H1 (cell line): ENCODE data around the gene COL25A1. TPM values are rescaled to one million over a fixed set of nuclear protein-coding genes. Genes with fewer than 3 reads are reported as not detected.

Experiments used
- CTCF ChIA-PET: fragments of 300-600 bp; sonication (Branson Sonifier 250); formaldehyde crosslinking; loops from one replicate; lab custom pipeline; 2021; ENCODE audit not compliant: partially characterized antibody; lab: Charles Lee
- POLR2A ChIA-PET: fragments of 300-600 bp; sonication (Branson Sonifier 250); formaldehyde crosslinking; loops from one replicate; lab custom pipeline; 2021; ENCODE audit warnings: inconsistent platforms; ENCODE audit not compliant: partially characterized antibody; lab: Charles Lee
- DNase-seq, 2 experiments: peaks; one replicate each; pipeline versions ENCODE4 v3.0.0 to v3.0.0-alpha.2; 2010 to 2022; ENCODE audit warnings: low spot score in 2 of 2, low read depth in 1 of 2, mixed read lengths in 1 of 2
- FAIRE-seq: peaks from 2 replicates; lab custom pipeline; 2011; peaks lifted over from hg19 to GRCh38; lab: Jason Lieb, UNC
- H2AFZ ChIP-seq: 2 replicates; pipeline ENCODE4 v1.8.1; 2012; ENCODE audit warnings: low read length, inconsistent platforms
- H2AK5ac ChIP-seq: 2 replicates; pipeline ENCODE4 v1.6.1; 2013; ENCODE audit warnings: low read depth, low read length
- H2BK120ac ChIP-seq: replicated peaks from 2 replicates; pipeline ENCODE3; 2013; ENCODE audit warnings: low read depth, low read length, inconsistent platforms
- H2BK12ac ChIP-seq: 2 replicates; pipeline ENCODE4 v1.6.1; 2013; ENCODE audit warnings: low read depth, low read length
- H2BK15ac ChIP-seq: 2 replicates; pipeline ENCODE4 v1.6.1; 2013; ENCODE audit warnings: low read length
- H2BK20ac ChIP-seq: 2 replicates; pipeline ENCODE4 v1.6.1; 2013; ENCODE audit warnings: low read length
- H2BK5ac ChIP-seq: 2 replicates; pipeline ENCODE4 v1.6.1; 2013; ENCODE audit warnings: low read depth, low read length
- H3K14ac ChIP-seq: 2 replicates; pipeline ENCODE4 v1.6.1; 2013; ENCODE audit warnings: inconsistent platforms; ENCODE audit not compliant: insufficient read length
- H3K18ac ChIP-seq: 2 replicates; pipeline ENCODE4 v1.6.1; 2013; ENCODE audit warnings: low read length; ENCODE audit errors: extremely low read depth
- H3K23ac ChIP-seq: 2 replicates; pipeline ENCODE4 v1.6.1; 2013; ENCODE audit warnings: inconsistent platforms; ENCODE audit not compliant: insufficient read length
- H3K23me2 ChIP-seq: 2 replicates; pipeline ENCODE4 v1.6.1; 2013; ENCODE audit warnings: low read depth, low read length
- H3K27ac ChIP-seq: 2 replicates; pipeline ENCODE4 v1.6.1; 2011; ENCODE audit warnings: low read depth, low read length, inconsistent platforms
- H3K27me3 ChIP-seq, 4 experiments: replicated peaks in 1 of 4; 1 replicate in 1 of 4; 2 replicates in 3 of 4; pipeline versions ENCODE4 v1.6.1 to v1.8.1; 2011 to 2013; ENCODE audit warnings: low read length in 3 of 4, mild to moderate bottlenecking in 3 of 4, inconsistent platforms in 2 of 4, mixed read lengths in 2 of 4, moderate library complexity in 1 of 4; ENCODE audit not compliant: control insufficient read depth in 3 of 4, insufficient read depth in 3 of 4; ENCODE audit errors: extremely low read depth in 1 of 4
- H3K36me3 ChIP-seq, 4 experiments: 2 replicates each; pipeline versions ENCODE4 v1.6.1 to v1.8.1; 2011 to 2013; ENCODE audit warnings: mild to moderate bottlenecking in 4 of 4, low read length in 3 of 4, moderate library complexity in 2 of 4, control low read depth in 1 of 4, inconsistent platforms in 1 of 4; ENCODE audit not compliant: insufficient read depth in 4 of 4, control insufficient read depth in 2 of 4
- H3K4ac ChIP-seq: replicated peaks from 2 replicates; pipeline ENCODE3; 2013; ENCODE audit warnings: low read length, low read depth, mixed read lengths, inconsistent platforms; ENCODE audit not compliant: insufficient read length
- H3K4me1 ChIP-seq, 4 experiments: replicated peaks in 1 of 4; 1 replicate in 1 of 4; 2 replicates in 3 of 4; pipeline versions ENCODE4 v1.6.1 to v1.8.1; 2011 to 2013; ENCODE audit warnings: low read length in 3 of 4, inconsistent platforms in 2 of 4, mixed read lengths in 1 of 4; ENCODE audit not compliant: insufficient read depth in 4 of 4, control insufficient read depth in 3 of 4
- H3K4me2 ChIP-seq, 2 experiments: 2 replicates each; pipeline versions ENCODE4 v1.6.1 to v1.8.1; 2011 to 2013; ENCODE audit warnings: low read depth in 2 of 2, low read length in 2 of 2, control low read depth in 1 of 2, inconsistent platforms in 1 of 2, mild to moderate bottlenecking in 1 of 2; ENCODE audit not compliant: insufficient read depth in 1 of 2
- H3K4me3 ChIP-seq, 4 experiments: fragments of 200-600, 300-600 bp in 1 of 4; sonication (generic), shearing (Covaris generic), sonication (Bioruptor Twin) in 1 of 4; 2 replicates each; pipeline versions ENCODE4 v1.5.1 to v1.8.1; 2011 to 2016; ENCODE audit warnings: low read length in 4 of 4, low read depth in 3 of 4, control low read depth in 2 of 4, inconsistent platforms in 2 of 4, mild to moderate bottlenecking in 2 of 4, mixed read lengths in 1 of 4, moderate library complexity in 1 of 4; ENCODE audit not compliant: insufficient read depth in 2 of 4; ENCODE audit errors: extremely low read depth in 1 of 4
- H3K56ac ChIP-seq: replicated peaks from 2 replicates; pipeline ENCODE3; 2013; ENCODE audit warnings: low read depth, mild to moderate bottlenecking, mixed read lengths, low read length, inconsistent platforms; ENCODE audit not compliant: insufficient read length
- H3K79me1 ChIP-seq: 2 replicates; pipeline ENCODE4 v1.6.1; 2013; ENCODE audit warnings: low read depth, low read length, control low read depth
- H3K79me2 ChIP-seq, 2 experiments: 2 replicates each; pipeline versions ENCODE4 v1.6.1 to v1.8.1; 2012 to 2013; ENCODE audit warnings: low read length in 2 of 2, mild to moderate bottlenecking in 2 of 2, inconsistent platforms in 1 of 2; ENCODE audit not compliant: insufficient read depth in 2 of 2, control insufficient read depth in 1 of 2
- H3K9ac ChIP-seq, 4 experiments: replicated peaks in 1 of 4; 1 replicate in 1 of 4; 2 replicates in 3 of 4; pipeline versions ENCODE4 v1.6.1 to v1.8.1; 2011 to 2013; ENCODE audit warnings: low read depth in 3 of 4, low read length in 3 of 4, control low read depth in 2 of 4, mild to moderate bottlenecking in 2 of 4, moderate library complexity in 2 of 4, inconsistent platforms in 1 of 4; ENCODE audit errors: extremely low read depth in 1 of 4
- H3K9me3 ChIP-seq, 2 experiments: 2 replicates each; pipeline versions ENCODE4 v1.6.1 to v1.8.1; 2012 to 2013; ENCODE audit warnings: mild to moderate bottlenecking in 2 of 2, moderate library complexity in 2 of 2, control low read depth in 1 of 2, inconsistent platforms in 1 of 2, low read depth in 1 of 2, low read length in 1 of 2, mixed read lengths in 1 of 2; ENCODE audit not compliant: insufficient read depth in 2 of 2
- H4K20me1 ChIP-seq, 2 experiments: replicated peaks in 1 of 2; 2 replicates each; pipeline versions ENCODE3 to v1.8.1; 2011 to 2013; ENCODE audit warnings: inconsistent platforms in 2 of 2, low read length in 2 of 2, mild to moderate bottlenecking in 1 of 2; ENCODE audit not compliant: insufficient read depth in 2 of 2, control insufficient read depth in 1 of 2
- H4K5ac ChIP-seq: 2 replicates; pipeline ENCODE4 v1.6.1; 2013; ENCODE audit warnings: low read length, low read depth, mixed read lengths, inconsistent platforms; ENCODE audit not compliant: insufficient read length
- H4K8ac ChIP-seq: 2 replicates; pipeline ENCODE4 v1.8.0; 2013; ENCODE audit warnings: mild to moderate bottlenecking, moderate library complexity, low read length, inconsistent platforms; ENCODE audit not compliant: insufficient read depth; ENCODE audit errors: extremely low read depth
- H4K91ac ChIP-seq: replicated peaks from 2 replicates; pipeline ENCODE3; 2013; ENCODE audit warnings: low read length, mixed read lengths, inconsistent platforms; ENCODE audit not compliant: insufficient read length
- POU5F1 ChIP-seq: IDR thresholded peaks from 2 replicates; pipeline ENCODE4 v1.6.1; 2011; ENCODE audit warnings: low read depth, mild to moderate bottlenecking, low read length, moderate library complexity
- SIRT6 ChIP-seq: IDR thresholded peaks from one replicate; pipeline ENCODE4 v1.7.1; 2012; ENCODE audit warnings: low read length, inconsistent platforms
- SP1 ChIP-seq: IDR thresholded peaks from 2 replicates; pipeline ENCODE4 v1.6.1; 2011; ENCODE audit warnings: low read depth, low read length
- WGBS, 2 experiments: shearing (Covaris generic) in 1 of 2; methylation state at CpG; one replicate each; pipeline versions ENCODE4 v1.1.6 to v1.1.7; 2013 to 2015; ENCODE audit warnings: low lambda C conversion rate in 2 of 2, mixed read lengths in 2 of 2, inconsistent platforms in 1 of 2, low coverage in 1 of 2, missing lambda C conversion rate in 1 of 2; ENCODE audit not compliant: insufficient replicate concordance in 2 of 2, insufficient coverage in 1 of 2, insufficient read length in 1 of 2; ENCODE audit errors: extremely low coverage in 1 of 2, missing lambda C conversion rate in 1 of 2; 5-methylcytosine and 5-hydroxymethylcytosine counted together
- polyA plus RNA-seq, 7 experiments: library from polyadenylated mRNA; depleted of rRNA in 3 of 7; stranded (reverse) in 5 of 7; unstranded in 2 of 7; fragments of >200 nt in 5 of 7; fragments of 200-250 nt in 2 of 7; gene quantifications; 1 replicate in 5 of 7; 2 replicates in 1 of 7; 4 replicates in 1 of 7; pipeline versions ENCODE4 v1.2.1 to v1.2.3, GENCODE V29; 2011 to 2013; ENCODE audit warnings: missing spikeins in 2 of 7, mixed read lengths in 2 of 7
- total RNA-seq: library from RNA; stranded (reverse); fragmentation: NEBNext Ultra II Directional; extraction: Animal tissue kit (Norgen Biotek cat#: 25700); gene quantifications from 2 replicates; pipeline ENCODE4 v1.2.1, GENCODE V29; 2021

Gene COL25A1
- total and polyA plus RNA-seq, 2 of the 8 experiments (the other 6 are each of a cell fraction or from before 2014, with no cell fraction given), result 1.1 to 8.3 TPM

- no peaks in the 10 kb centered on the region for H3K79me2 ChIP-seq
These were observed 449.8 kb downstream of the COL25A1 start for GRCh38 chr4:108852691-108853090.

More at GRCh38 chr4:108852691-108853090, 449.8 kb downstream of the COL25A1 start:
- Histone ChIP-seq H3K18ac (no peak overlapping the region), H3K23me2 (no peaks in the 10 kb centered on the region), H4K8ac (no peak overlapping the region), H3K9ac (no peak overlapping the region), H3K4me1 (peaks cover 0 to 10% (median 0%) of the 10 kb centered on the region in 4 experiments; a peak in 1 of 7 replicates), H2BK20ac (no peak overlapping the region), H3K23ac (no peak overlapping the region), H3K27ac (no peak overlapping the region), H2AFZ (no peak overlapping the region), H3K79me1 (no peaks in the 10 kb centered on the region), H2BK5ac (no peak overlapping the region), H3K36me3 (no peaks in the 10 kb centered on the region), H3K9me3 (no peaks in the 10 kb centered on the region), H4K20me1 (no peaks in the 10 kb centered on the region), H3K4ac (no peak overlapping the region), H2BK12ac (no peak overlapping the region), H3K27me3 (no peaks in the 10 kb centered on the region), H3K56ac (no peak overlapping the region), H3K4me2 (no peak overlapping the region), H2BK15ac (no peak overlapping the region), H4K5ac (no peak overlapping the region), H2BK120ac (no peak overlapping the region), H2AK5ac (no peak overlapping the region), H3K14ac (no peak overlapping the region), H4K91ac (no peak overlapping the region), H3K4me3 (no peak overlapping the region)
- CTCF ChIA-PET, result interaction anchor here (0.5 kb wide), 1 partner anchor 551 kb away, joined by 4 read pairs; no protein-coding TSS in a partner anchor
- TF ChIP-seq SIRT6 (no peak), POU5F1 (no peak), SP1 (no peak)
- FAIRE-seq, result peak; percentile 62
- 96% methylated on average over 1 of the region's 1 CpG; no CpG with 5 or more reads in 1 of the 2 experiments for WGBS, 2 experiments
- no peak for DNase-seq
- POLR2A ChIA-PET, result no interaction called here
